Adrenal gland (tissue), 5 donors: ENCODE measurements around the gene HECTD2.

Source experiments
- CTCF ChIP-seq, 6 experiments: fragments of 450-650 bp in 4 of 6; fragments of 200-600 bp in 2 of 6; sonication (generic) in 1 of 6; IDR thresholded peaks; 1 replicate in 5 of 6; 2 replicates in 1 of 6; pipeline versions ENCODE4 v1.5.1 to v1.8.0; 2016 to 2021; ENCODE audit warnings: antibody characterized with exemption in 6 of 6, mild to moderate bottlenecking in 2 of 6, moderate library complexity in 1 of 6
- POLR2A ChIP-seq, 2 donors: fragments of 450-650 bp; IDR thresholded peaks; one replicate each; pipeline ENCODE4 v1.6.1; 2017; ENCODE audit warnings: antibody characterized with exemption in 2 of 2, mild to moderate bottlenecking in 2 of 2, moderate library complexity in 1 of 2
- donor health status: DM: no; HTN: no; CAD: no.

GRCh38 chr10:91432175-91432574 lies 22.0 kb downstream of the HECTD2 start:
- no peak for TF ChIP-seq POLR2A (IDR thresholded peaks at IDR 0.05)
- no peak for TF ChIP-seq CTCF (IDR thresholded peaks at IDR 0.05)
